GM12801 (cell line): Measurements from ENCODE around the gene TWSG1.

ENCODE experiments used
- TF ChIP-seq, protein P1 (sequence below): IDR thresholded peaks from one replicate; pipeline ENCODE4 v1.5.1; 2011; ENCODE audit warnings: control low read depth; ENCODE audit not compliant: insufficient read length; ENCODE audit errors: extremely low read depth

The TWSG1 gene

DNA sequence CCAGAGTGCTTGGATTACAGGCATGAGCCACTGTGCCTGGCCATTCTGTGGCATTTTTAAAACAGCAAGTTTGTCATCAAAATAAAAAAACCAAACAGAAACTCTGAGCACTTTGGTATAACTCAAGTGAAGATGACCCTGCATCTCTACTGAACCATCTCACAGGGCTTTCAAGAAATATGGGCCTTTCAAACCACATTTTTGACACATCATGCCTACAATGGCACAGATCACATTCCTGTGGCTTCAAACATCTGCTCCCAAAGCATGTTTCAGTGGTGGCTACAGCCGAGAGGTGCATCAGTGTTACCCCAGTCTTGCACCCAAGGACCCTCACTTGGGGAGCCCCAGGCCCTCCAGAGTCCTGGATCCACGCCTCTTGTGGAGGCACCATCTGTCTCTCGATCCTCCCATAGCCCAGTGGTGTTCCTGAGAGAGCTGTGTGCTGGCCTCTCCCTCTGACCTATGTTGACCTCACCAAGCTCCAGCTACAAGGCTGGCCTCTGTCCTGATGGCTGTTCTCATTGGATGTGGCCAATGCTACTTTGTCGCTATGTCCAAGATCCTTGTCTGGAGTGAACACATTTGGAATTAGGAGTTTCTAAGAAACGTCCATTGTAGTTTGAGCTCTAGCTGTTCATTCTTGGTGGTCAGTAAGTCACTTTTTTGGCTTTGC lies 85.5 kb downstream of the TWSG1 start:
- TF ChIP-seq, protein P1, sequence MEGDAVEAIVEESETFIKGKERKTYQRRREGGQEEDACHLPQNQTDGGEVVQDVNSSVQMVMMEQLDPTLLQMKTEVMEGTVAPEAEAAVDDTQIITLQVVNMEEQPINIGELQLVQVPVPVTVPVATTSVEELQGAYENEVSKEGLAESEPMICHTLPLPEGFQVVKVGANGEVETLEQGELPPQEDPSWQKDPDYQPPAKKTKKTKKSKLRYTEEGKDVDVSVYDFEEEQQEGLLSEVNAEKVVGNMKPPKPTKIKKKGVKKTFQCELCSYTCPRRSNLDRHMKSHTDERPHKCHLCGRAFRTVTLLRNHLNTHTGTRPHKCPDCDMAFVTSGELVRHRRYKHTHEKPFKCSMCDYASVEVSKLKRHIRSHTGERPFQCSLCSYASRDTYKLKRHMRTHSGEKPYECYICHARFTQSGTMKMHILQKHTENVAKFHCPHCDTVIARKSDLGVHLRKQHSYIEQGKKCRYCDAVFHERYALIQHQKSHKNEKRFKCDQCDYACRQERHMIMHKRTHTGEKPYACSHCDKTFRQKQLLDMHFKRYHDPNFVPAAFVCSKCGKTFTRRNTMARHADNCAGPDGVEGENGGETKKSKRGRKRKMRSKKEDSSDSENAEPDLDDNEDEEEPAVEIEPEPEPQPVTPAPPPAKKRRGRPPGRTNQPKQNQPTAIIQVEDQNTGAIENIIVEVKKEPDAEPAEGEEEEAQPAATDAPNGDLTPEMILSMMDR: no peak

DNA sequence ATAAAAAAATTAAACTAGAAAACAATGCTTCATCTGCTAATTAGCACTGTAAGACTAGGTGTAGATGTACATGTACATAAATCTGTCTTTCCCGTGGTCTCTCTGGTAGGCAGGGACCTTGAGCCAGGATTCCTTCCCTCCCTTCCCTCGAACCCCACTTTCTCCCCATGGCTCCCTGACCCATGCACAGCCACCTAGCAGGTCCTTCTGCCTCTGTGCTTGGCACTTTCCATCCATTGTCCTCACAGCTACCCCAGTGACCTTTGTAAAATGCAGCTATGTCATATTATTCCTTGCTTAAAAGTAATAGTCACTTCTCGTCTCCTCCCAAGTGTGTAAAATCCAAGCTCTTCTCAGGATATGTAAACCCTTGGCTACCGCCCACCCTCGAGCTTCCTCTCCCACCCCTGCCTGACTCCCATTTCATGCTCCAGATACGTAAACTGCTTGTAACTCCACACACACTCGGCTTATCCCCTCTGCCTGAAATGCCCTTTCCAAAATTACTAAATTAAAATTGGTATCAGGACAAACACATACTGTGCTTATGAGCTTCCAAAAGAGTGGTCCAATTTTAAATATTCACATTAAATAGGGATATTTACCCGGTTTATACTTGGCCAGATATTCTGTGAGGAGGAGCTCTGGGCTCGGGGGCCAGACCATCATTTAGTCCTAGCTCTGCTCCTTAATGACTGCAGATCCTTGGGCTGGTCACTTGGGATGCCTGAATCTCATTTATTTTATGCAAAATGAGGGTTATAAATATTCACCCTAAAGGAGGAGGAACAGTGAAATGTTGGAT lies 86.7 kb downstream of the TWSG1 start:
- TF ChIP-seq, protein P1: no peak

DNA sequence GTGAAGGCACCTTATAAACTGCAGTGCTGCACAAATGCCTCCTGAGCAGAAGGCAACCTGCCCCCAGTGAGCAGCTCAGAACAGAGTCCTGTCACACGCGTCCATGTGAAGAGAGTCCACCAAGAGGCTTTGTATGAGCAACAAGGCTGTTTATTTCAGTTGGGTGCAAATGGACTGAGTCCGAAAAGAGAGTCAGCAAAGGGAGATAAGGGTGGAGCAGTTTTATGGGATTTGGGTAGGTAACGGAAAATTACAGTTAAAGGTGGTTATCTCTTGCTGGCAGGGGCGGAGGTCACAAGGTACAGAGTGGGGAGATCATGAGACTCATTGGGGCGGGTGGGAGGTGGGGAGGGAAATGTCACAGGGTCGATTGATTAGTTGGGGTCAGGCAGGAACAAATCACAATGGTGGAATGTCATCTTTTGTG lies 87.3 kb downstream of the TWSG1 start:
- TF ChIP-seq, protein P1: no peak

DNA sequence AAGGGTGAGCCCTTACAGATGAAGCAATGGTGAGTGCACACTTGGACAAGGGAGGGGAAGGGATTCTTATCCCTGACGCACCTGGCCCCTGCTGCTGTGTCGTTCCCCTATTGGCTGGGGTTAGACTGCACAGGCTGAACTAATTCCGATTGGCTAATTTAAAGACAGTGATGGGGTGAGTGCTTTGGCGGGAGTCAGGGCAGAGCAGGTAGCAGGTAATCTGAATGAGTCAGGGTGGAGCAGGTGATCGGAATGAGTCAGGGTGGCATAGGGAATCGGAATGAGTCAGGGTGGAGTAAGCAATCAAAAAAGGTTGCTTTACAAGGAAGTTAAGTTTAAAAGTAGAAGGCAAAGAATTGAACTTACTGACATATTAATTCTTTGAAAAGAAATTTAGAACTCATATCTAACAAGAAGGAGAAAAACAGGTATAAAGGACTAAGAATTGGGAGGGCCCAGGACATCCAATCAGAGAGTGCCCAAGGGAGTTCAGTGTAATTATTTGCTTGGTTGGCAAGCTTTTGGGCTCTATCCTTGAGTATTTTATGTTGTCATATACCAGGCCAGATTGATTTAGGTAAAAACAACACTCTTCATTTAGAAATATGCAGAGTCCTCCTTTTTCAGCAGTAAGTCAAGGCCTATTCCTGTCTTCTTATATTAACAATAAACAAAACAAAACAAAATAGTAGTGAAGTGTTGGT lies 88.4 kb downstream of the TWSG1 start:
- TF ChIP-seq, protein P1: no peak

DNA sequence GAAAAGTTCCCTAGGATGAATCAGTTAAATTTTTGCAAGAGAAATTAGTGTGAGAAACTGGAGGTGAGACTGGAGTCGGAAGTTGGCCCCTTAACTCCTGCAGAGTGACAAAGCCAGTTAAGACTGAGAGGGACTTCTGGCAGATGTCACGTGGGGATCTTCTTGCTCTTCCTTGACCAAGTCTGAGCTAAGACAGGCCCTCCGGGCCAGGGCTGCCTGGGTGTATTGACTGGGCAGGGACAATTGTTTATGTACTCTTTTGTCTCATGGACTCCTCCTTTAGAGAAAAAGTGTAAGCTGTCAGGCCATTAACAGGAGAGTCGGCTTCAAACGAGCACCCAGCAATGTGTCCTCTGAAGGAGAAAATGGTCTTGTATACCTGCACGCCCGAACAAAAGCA lies 92.2 kb downstream of the TWSG1 start:
- TF ChIP-seq, protein P1: no peak

DNA sequence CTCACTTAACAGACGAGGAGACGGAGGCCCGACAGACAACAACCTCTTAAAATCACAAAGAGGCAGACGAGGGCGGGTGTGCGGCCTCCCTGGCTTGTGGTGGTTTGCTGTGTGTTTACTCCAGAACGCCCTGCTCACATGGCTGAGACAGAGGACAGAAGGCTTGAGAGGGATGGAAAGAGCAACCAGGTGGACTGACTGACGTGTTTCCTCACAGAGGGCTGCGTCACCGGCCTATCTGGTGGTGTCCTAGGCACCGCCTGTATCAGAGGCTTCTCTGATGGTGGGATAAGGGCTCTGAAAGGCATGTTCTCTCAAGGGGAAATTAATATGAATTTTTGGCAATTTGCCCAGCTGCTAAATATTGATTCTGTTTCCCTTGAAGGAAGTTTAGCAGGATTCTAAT lies 93.7 kb downstream of the TWSG1 start:
- TF ChIP-seq, protein P1: no peak

DNA sequence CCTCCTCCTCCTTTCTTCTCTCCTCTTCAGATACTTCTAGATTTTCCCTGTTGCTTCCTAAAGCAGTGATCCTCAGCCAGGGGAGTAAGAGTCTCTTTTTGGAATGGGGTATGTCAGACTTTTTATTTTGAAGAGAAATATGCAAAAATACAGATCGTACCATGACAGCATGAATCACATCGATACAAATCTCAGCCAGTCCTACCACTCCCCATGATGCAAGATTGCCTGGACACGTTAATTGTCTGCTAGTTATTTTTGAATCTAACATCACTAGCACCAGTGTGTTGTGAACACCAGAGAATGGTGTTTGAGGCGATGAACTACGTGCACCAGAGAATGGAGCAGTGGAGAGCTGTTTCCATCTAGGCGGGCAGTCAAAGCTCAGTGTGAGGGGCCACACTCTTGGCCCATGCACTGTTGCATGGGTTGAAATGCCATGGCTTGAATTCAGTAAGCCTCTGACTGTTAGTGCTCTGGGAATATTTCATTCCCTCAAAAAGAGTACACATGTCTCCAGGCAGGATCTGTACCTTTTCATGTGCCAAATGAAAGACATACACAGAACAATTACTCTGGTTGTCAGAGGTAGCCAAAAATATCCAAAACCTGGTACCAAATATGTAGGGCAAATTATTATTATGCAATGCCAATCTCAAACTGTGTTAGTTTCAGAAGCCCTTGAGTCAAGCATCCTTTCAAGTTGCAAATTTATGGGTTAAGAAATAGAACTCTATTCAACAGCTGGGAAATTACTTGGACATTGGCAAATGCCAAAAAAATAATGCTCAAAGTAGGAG lies 94.5 kb downstream of the TWSG1 start:
- TF ChIP-seq, protein P1: no peak
